SK-N-SH treated with all-trans-retinoic acid at 6 μM for 48 hours (cell line): ENCODE measurements around the gene AGMO.

ENCODE experiments used
- ATAC-seq: fragments of 200-7000 bp; cut with Tn5 transposase; 3 replicates; pipeline ENCODE4 v1.9.1; 2020; ENCODE audit warnings: mild to moderate bottlenecking, moderate library complexity
- BACH2 ChIP-seq: fragments of 250-450 bp; sonication (Bioruptor Pico); IDR thresholded peaks from 2 replicates; pipeline ENCODE4 v1.9.0; 2021; ENCODE audit warnings: mild to moderate bottlenecking, borderline replicate concordance
- CSDC2 ChIP-seq: fragments of 250-450 bp; sonication (Bioruptor Pico); IDR thresholded peaks from 2 replicates; pipeline ENCODE4 v1.5.0; 2020; ENCODE audit warnings: mild to moderate bottlenecking, moderate library complexity
- ESRRG ChIP-seq: fragments of 250-450 bp; sonication (Bioruptor Pico); IDR thresholded peaks from 2 replicates; pipeline ENCODE4 v1.6.1; 2021; ENCODE audit warnings: mild to moderate bottlenecking
- GLIS3 ChIP-seq: fragments of 250-450 bp; sonication (Bioruptor Pico); IDR thresholded peaks from 2 replicates; pipeline ENCODE4 v1.5.0; 2020; ENCODE audit warnings: mild to moderate bottlenecking, moderate library complexity
- OSR1 ChIP-seq: fragments of 250-450 bp; sonication (Bioruptor Pico); IDR thresholded peaks from 2 replicates; pipeline ENCODE4 v1.8.0; 2022; ENCODE audit warnings: moderate library complexity, mild to moderate bottlenecking, inconsistent platforms
- PPARA ChIP-seq: fragments of 250-450 bp; sonication (Bioruptor Pico); IDR thresholded peaks from 2 replicates; pipeline ENCODE4 v1.5.0; 2020; ENCODE audit warnings: mild to moderate bottlenecking, borderline replicate concordance
- RARB ChIP-seq: fragments of 250-450 bp; sonication (Bioruptor Pico); IDR thresholded peaks from 2 replicates; pipeline ENCODE4 v1.8.0; 2021; ENCODE audit warnings: mild to moderate bottlenecking, moderate library complexity
- SNAI2 ChIP-seq: fragments of 250-450 bp; sonication (Bioruptor Pico); IDR thresholded peaks from 2 replicates; pipeline ENCODE4 v1.5.0; 2020; ENCODE audit warnings: mild to moderate bottlenecking, moderate library complexity
- TCF4 ChIP-seq: fragments of 250-450 bp; sonication (Bioruptor Pico); IDR thresholded peaks from 2 replicates; pipeline ENCODE4 v1.8.0; 2021; ENCODE audit warnings: mild to moderate bottlenecking, moderate library complexity, borderline replicate concordance
- TOX ChIP-seq: fragments of 250-450 bp; sonication (Bioruptor Pico); IDR thresholded peaks from 2 replicates; pipeline ENCODE4 v1.8.0; 2021; ENCODE audit warnings: mild to moderate bottlenecking, moderate library complexity, borderline replicate concordance
- ZC3H10 ChIP-seq: fragments of 250-450 bp; sonication (Bioruptor Pico); IDR thresholded peaks from 2 replicates; pipeline ENCODE4 v1.5.1; 2021; ENCODE audit warnings: mild to moderate bottlenecking, moderate library complexity
- ZFP3 ChIP-seq: fragments of 250-450 bp; sonication (Bioruptor Pico); IDR thresholded peaks from 2 replicates; pipeline ENCODE4 v1.5.0; 2020; ENCODE audit warnings: mild to moderate bottlenecking, moderate library complexity
- ZFP30 ChIP-seq: fragments of 450-650 bp; formaldehyde crosslinking; IDR thresholded peaks from 2 replicates; pipeline ENCODE4 v1.5.0; 2022; ENCODE audit warnings: mild to moderate bottlenecking, moderate library complexity
- ZNF565 ChIP-seq: fragments of 450-650 bp; formaldehyde crosslinking; conservative IDR thresholded peaks from 2 replicates; pipeline ENCODE4 v1.5.0; 2020; ENCODE audit warnings: low read depth, mild to moderate bottlenecking, moderate library complexity
- ZNF70 ChIP-seq: fragments of 450-650 bp; formaldehyde crosslinking; IDR thresholded peaks from 2 replicates; pipeline ENCODE4 v1.5.0; 2020; ENCODE audit warnings: mild to moderate bottlenecking, moderate library complexity
- ZNF8 ChIP-seq: fragments of 450-650 bp; formaldehyde crosslinking; IDR thresholded peaks from 2 replicates; pipeline ENCODE4 v1.5.0; 2020; ENCODE audit warnings: mild to moderate bottlenecking, moderate library complexity
- TF ChIP-seq, protein P1 (sequence below): fragments of 250-450 bp; sonication (Bioruptor Pico); IDR thresholded peaks from 2 replicates; pipeline ENCODE4 v1.5.1; 2020; ENCODE audit warnings: low read depth, mild to moderate bottlenecking, moderate library complexity
- TF ChIP-seq, protein P2 (sequence below): fragments of 250-450 bp; sonication (Bioruptor Pico); IDR thresholded peaks from 2 replicates; pipeline ENCODE4 v1.5.0; 2020; ENCODE audit warnings: mild to moderate bottlenecking, moderate library complexity
- TF ChIP-seq, protein P3 (sequence below): fragments of 250-450 bp; sonication (Bioruptor Pico); IDR thresholded peaks from 2 replicates; pipeline ENCODE4 v1.5.1; 2021; ENCODE audit warnings: mild to moderate bottlenecking, moderate library complexity
- TF ChIP-seq, protein P4 (sequence below): fragments of 250-450 bp; sonication (Bioruptor Pico); IDR thresholded peaks from 2 replicates; pipeline ENCODE4 v1.8.0; 2020; ENCODE audit warnings: mild to moderate bottlenecking, moderate library complexity, borderline replicate concordance
- TF ChIP-seq, protein P5 (sequence below): fragments of 250-450 bp; sonication (Bioruptor Pico); IDR thresholded peaks from 2 replicates; pipeline ENCODE4 v1.8.0; 2021; ENCODE audit warnings: low read depth, mild to moderate bottlenecking, moderate library complexity, borderline replicate concordance

AGMO gene

DNA sequence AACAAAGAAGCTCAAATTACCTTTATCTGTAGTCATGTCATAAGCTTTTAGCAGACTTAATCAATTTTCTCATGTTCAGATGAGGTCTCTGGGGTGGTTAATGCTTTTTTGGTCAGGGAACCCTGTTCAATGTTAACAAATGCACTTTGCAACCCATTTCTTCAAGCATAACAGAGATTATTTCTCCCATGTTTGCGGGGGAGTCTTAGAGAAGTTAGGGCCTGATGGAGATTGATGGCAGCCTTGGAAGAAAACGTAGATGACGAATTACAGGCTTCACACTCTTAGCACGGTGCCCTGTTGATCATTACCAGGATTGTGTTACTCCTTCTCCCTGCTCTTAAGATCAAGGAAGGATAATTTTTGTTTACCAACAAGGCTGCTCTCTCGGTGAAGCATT lies 76.4 kb downstream of the AGMO start (continued):
- TF ChIP-seq, protein P1, sequence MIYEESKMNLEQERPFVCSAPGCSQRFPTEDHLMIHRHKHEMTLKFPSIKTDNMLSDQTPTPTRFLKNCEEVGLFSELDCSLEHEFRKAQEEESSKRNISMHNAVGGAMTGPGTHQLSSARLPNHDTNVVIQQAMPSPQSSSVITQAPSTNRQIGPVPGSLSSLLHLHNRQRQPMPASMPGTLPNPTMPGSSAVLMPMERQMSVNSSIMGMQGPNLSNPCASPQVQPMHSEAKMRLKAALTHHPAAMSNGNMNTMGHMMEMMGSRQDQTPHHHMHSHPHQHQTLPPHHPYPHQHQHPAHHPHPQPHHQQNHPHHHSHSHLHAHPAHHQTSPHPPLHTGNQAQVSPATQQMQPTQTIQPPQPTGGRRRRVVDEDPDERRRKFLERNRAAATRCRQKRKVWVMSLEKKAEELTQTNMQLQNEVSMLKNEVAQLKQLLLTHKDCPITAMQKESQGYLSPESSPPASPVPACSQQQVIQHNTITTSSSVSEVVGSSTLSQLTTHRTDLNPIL: no peak
- no peak for TF ChIP-seq ZNF8 (CRISPR knock-in tag)

DNA sequence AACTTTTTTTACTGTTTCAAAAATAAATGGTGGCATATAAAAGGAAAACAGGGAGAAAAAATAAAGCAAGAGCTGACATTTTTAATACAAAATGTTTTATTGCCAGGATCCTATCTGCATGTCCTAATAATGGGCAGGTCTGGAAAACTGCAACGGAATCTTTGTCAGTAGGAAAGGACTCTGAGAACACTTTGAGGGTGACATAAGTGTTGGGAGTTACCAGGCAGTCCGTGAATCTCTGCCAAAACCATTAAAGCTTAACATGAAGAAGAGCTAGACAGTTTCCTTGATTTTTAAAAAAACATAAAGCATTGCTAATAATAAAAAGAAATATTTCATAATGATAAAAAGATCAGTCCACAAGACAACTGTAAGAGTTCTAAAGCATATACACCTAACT lies 80.7 kb downstream of the AGMO start:
- TF ChIP-seq TCF4 (CRISPR knock-in tag) (no peak), ZNF70 (CRISPR knock-in tag) (no peak), GLIS3 (CRISPR knock-in tag) (no peak), CSDC2 (CRISPR knock-in tag) (no peak), OSR1 (CRISPR knock-in tag) (no peak), ZC3H10 (no peak), TOX (no peak), ZFP30 (no peak), PPARA (no peak), ZFP3 (CRISPR knock-in tag) (no peak)
- TF ChIP-seq, protein P2, sequence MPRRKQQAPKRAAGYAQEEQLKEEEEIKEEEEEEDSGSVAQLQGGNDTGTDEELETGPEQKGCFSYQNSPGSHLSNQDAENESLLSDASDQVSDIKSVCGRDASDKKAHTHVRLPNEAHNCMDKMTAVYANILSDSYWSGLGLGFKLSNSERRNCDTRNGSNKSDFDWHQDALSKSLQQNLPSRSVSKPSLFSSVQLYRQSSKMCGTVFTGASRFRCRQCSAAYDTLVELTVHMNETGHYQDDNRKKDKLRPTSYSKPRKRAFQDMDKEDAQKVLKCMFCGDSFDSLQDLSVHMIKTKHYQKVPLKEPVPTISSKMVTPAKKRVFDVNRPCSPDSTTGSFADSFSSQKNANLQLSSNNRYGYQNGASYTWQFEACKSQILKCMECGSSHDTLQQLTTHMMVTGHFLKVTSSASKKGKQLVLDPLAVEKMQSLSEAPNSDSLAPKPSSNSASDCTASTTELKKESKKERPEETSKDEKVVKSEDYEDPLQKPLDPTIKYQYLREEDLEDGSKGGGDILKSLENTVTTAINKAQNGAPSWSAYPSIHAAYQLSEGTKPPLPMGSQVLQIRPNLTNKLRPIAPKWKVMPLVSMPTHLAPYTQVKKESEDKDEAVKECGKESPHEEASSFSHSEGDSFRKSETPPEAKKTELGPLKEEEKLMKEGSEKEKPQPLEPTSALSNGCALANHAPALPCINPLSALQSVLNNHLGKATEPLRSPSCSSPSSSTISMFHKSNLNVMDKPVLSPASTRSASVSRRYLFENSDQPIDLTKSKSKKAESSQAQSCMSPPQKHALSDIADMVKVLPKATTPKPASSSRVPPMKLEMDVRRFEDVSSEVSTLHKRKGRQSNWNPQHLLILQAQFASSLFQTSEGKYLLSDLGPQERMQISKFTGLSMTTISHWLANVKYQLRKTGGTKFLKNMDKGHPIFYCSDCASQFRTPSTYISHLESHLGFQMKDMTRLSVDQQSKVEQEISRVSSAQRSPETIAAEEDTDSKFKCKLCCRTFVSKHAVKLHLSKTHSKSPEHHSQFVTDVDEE (CRISPR knock-in tag): no peak
- TF ChIP-seq, protein P1: no peak
- TF ChIP-seq, protein P3, sequence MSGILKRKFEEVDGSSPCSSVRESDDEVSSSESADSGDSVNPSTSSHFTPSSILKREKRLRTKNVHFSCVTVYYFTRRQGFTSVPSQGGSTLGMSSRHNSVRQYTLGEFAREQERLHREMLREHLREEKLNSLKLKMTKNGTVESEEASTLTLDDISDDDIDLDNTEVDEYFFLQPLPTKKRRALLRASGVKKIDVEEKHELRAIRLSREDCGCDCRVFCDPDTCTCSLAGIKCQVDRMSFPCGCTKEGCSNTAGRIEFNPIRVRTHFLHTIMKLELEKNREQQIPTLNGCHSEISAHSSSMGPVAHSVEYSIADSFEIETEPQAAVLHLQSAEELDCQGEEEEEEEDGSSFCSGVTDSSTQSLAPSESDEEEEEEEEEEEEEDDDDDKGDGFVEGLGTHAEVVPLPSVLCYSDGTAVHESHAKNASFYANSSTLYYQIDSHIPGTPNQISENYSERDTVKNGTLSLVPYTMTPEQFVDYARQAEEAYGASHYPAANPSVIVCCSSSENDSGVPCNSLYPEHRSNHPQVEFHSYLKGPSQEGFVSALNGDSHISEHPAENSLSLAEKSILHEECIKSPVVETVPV (CRISPR knock-in tag): no peak
- no peak for ATAC-seq

DNA sequence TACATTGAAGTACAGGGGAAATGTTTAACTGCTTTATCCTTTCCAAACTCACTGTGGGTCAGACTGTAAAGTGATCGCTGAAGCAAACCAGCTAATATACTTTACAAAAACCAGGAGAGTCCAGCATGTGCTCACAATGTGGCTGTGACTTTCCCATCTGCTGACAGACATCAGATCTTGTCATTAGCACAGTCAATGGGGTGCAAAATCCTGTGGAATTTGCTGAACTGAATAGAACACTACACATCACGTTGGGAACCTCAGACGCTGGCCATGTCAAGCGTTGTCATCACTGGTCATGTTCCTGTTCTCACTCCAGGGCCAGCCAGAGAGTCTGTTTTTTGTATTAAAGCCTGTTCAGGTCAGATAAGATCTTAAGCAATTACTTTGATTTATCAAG lies 83.4 kb downstream of the AGMO start:
- no peak; the same call in 2 of the 3 replicates for ATAC-seq
- TF ChIP-seq BACH2 (CRISPR knock-in tag): no peak
- TF ChIP-seq ESRRG (CRISPR knock-in tag): no peak
- no peak for TF ChIP-seq SNAI2 (CRISPR knock-in tag)
- TF ChIP-seq ZNF8 (CRISPR knock-in tag): no peak
- TF ChIP-seq ZNF70 (CRISPR knock-in tag): no peak
- TF ChIP-seq TCF4 (CRISPR knock-in tag): no peak
- TF ChIP-seq CSDC2 (CRISPR knock-in tag): no peak
- TF ChIP-seq, protein P4, sequence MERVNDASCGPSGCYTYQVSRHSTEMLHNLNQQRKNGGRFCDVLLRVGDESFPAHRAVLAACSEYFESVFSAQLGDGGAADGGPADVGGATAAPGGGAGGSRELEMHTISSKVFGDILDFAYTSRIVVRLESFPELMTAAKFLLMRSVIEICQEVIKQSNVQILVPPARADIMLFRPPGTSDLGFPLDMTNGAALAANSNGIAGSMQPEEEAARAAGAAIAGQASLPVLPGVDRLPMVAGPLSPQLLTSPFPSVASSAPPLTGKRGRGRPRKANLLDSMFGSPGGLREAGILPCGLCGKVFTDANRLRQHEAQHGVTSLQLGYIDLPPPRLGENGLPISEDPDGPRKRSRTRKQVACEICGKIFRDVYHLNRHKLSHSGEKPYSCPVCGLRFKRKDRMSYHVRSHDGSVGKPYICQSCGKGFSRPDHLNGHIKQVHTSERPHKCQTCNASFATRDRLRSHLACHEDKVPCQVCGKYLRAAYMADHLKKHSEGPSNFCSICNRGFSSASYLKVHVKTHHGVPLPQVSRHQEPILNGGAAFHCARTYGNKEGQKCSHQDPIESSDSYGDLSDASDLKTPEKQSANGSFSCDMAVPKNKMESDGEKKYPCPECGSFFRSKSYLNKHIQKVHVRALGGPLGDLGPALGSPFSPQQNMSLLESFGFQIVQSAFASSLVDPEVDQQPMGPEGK (CRISPR knock-in tag): no peak
- TF ChIP-seq OSR1 (CRISPR knock-in tag): no peak
- TF ChIP-seq, protein P5, sequence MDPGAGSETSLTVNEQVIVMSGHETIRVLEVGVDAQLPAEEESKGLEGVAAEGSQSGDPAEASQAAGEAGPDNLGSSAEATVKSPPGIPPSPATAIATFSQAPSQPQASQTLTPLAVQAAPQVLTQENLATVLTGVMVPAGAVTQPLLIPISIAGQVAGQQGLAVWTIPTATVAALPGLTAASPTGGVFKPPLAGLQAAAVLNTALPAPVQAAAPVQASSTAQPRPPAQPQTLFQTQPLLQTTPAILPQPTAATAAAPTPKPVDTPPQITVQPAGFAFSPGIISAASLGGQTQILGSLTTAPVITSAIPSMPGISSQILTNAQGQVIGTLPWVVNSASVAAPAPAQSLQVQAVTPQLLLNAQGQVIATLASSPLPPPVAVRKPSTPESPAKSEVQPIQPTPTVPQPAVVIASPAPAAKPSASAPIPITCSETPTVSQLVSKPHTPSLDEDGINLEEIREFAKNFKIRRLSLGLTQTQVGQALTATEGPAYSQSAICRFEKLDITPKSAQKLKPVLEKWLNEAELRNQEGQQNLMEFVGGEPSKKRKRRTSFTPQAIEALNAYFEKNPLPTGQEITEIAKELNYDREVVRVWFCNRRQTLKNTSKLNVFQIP (CRISPR knock-in tag): no peak
- TF ChIP-seq PPARA: no peak
- TF ChIP-seq, protein P3 (CRISPR knock-in tag): no peak
- no peak for TF ChIP-seq RARB (CRISPR knock-in tag)
- TF ChIP-seq TOX: no peak
- TF ChIP-seq, protein P2 (CRISPR knock-in tag): no peak
- TF ChIP-seq ZNF565 (CRISPR knock-in tag): no peak
- TF ChIP-seq ZC3H10: no peak
- TF ChIP-seq, protein P1: no peak
